ENCODE measurements around the gene GALNT6.

- TF ChIP-seq CTCF (conservative IDR thresholded peaks at IDR 0.05; ENCODE audit: low read length) (no peak), EZH2phosphoT487 (IDR thresholded peaks at IDR 0.05; ENCODE audit: borderline replicate concordance) (no peak)
Measured at GRCh38 chr12:51306507-51306906, 84.7 kb downstream of the GALNT6 start.

Measured in Loucy (cell line).